Measurements from ENCODE around the gene TIMM10B.

TIMM10B gene

GRCh38 chr11:6448574-6448973, 32.7 kb upstream of the TIMM10B start:
- Histone ChIP-seq H3K79me2 (ENCODE audit: insufficient read depth, low read length) (no peaks in the 10 kb centered on the region), H3K9me2 (ENCODE audit: low read depth, low read length) (no peaks in the 10 kb centered on the region), H2AFZ (ENCODE audit: low read length) (no peak overlapping the region), H3K9me3 (ENCODE audit: low read length) (no peaks in the 10 kb centered on the region), H4K20me1 (ENCODE audit: insufficient read depth, low read length) (no peaks in the 10 kb centered on the region), H3K4me3 (ENCODE audit: low read depth, low read length, poor library complexity, severe bottlenecking) (no peak overlapping the region), H3K36me3 (ENCODE audit: insufficient read depth, low read length) (no peaks in the 10 kb centered on the region), H3K27me3 (ENCODE audit: insufficient read depth, low read length) (no peaks in the 10 kb centered on the region), H3K4me2 (ENCODE audit: low read length) (no peak overlapping the region), H3K27ac (ENCODE audit: low read depth, low read length, poor library complexity, severe bottlenecking) (no peak overlapping the region), H3K4me1 (ENCODE audit: insufficient read depth, low read length, severe bottlenecking) (no peaks in the 10 kb centered on the region), H3F3A (ENCODE audit: insufficient read depth, low read length) (no peaks in the 10 kb centered on the region), H3K9ac (ENCODE audit: low read length) (no peak overlapping the region)
- no peak for TF ChIP-seq EZH2 (IDR thresholded peaks at IDR 0.05; ENCODE audit: borderline replicate concordance, low read length)
- no peak for TF ChIP-seq CTCF (IDR thresholded peaks at IDR 0.05; ENCODE audit: low read length)

- Histone ChIP-seq H3K27ac (ENCODE audit: low read depth, low read length, poor library complexity, severe bottlenecking) (no peak overlapping the region), H2AFZ (ENCODE audit: low read length) (no peak overlapping the region), H3K4me1 (ENCODE audit: insufficient read depth, low read length, severe bottlenecking) (no peaks in the 10 kb centered on the region), H3F3A (ENCODE audit: insufficient read depth, low read length) (no peaks in the 10 kb centered on the region), H3K4me2 (ENCODE audit: low read length) (no peak overlapping the region), H3K79me2 (ENCODE audit: insufficient read depth, low read length) (no peaks in the 10 kb centered on the region), H3K9ac (ENCODE audit: low read length) (no peak overlapping the region), H3K4me3 (ENCODE audit: low read depth, low read length, poor library complexity, severe bottlenecking) (no peak overlapping the region), H3K36me3 (ENCODE audit: insufficient read depth, low read length) (no peaks in the 10 kb centered on the region), H4K20me1 (ENCODE audit: insufficient read depth, low read length) (no peaks in the 10 kb centered on the region), H3K9me2 (ENCODE audit: low read depth, low read length) (no peaks in the 10 kb centered on the region), H3K27me3 (ENCODE audit: insufficient read depth, low read length) (no peaks in the 10 kb centered on the region), H3K9me3 (ENCODE audit: low read length) (no peaks in the 10 kb centered on the region)
- TF ChIP-seq CTCF (IDR thresholded peaks at IDR 0.05; ENCODE audit: low read length) (no peak), EZH2 (IDR thresholded peaks at IDR 0.05; ENCODE audit: borderline replicate concordance, low read length) (no peak)
Measured at GRCh38 chr11:6452219-6452618, 29.1 kb upstream of the TIMM10B start.

- Histone ChIP-seq H3K9me2 (ENCODE audit: low read depth, low read length) (no peaks in the 10 kb centered on the region), H3K36me3 (ENCODE audit: insufficient read depth, low read length) (no peaks in the 10 kb centered on the region), H3K4me2 (ENCODE audit: low read length) (no peak overlapping the region), H3K9me3 (ENCODE audit: low read length) (no peaks in the 10 kb centered on the region), H3K4me1 (ENCODE audit: insufficient read depth, low read length, severe bottlenecking) (no peaks in the 10 kb centered on the region), H3K27me3 (ENCODE audit: insufficient read depth, low read length) (no peaks in the 10 kb centered on the region), H3K4me3 (ENCODE audit: low read depth, low read length, poor library complexity, severe bottlenecking) (no peak overlapping the region), H3F3A (ENCODE audit: insufficient read depth, low read length) (no peaks in the 10 kb centered on the region), H3K79me2 (ENCODE audit: insufficient read depth, low read length) (no peaks in the 10 kb centered on the region), H4K20me1 (ENCODE audit: insufficient read depth, low read length) (no peaks in the 10 kb centered on the region), H3K9ac (ENCODE audit: low read length) (no peak overlapping the region), H3K27ac (ENCODE audit: low read depth, low read length, poor library complexity, severe bottlenecking) (no peak overlapping the region), H2AFZ (ENCODE audit: low read length) (no peak overlapping the region)
- TF ChIP-seq EZH2 (IDR thresholded peaks at IDR 0.05; ENCODE audit: borderline replicate concordance, low read length) = no peak
- no peak for TF ChIP-seq CTCF (IDR thresholded peaks at IDR 0.05; ENCODE audit: low read length)
Measured at GRCh38 chr11:6453152-6453551, 28.1 kb upstream of the TIMM10B start.
